Tibial nerve (tissue), 4 donors: ENCODE measurements around the gene SDK1.

Source experiments
- EP300 ChIP-seq, 2 donors: sonication (generic); formaldehyde crosslinking; IDR thresholded peaks; one replicate each; pipeline ENCODE4 v1.6.1; 2017; ENCODE audit warnings: antibody characterized with exemption in 2 of 2, mild to moderate bottlenecking in 1 of 2
- POLR2A ChIP-seq, 2 donors: fragments of 450-650 bp; IDR thresholded peaks; one replicate each; pipeline ENCODE4 v1.6.1; 2017; ENCODE audit warnings: antibody characterized with exemption in 2 of 2, mild to moderate bottlenecking in 2 of 2, moderate library complexity in 2 of 2
- TF ChIP-seq, protein P1 (sequence below), 5 experiments: fragments of 200-600 bp in 3 of 5; fragments of 450-650 bp in 2 of 5; sonication (generic) in 3 of 5; IDR thresholded peaks; one replicate each; pipeline ENCODE4 v1.5.1; 2016 to 2019; ENCODE audit warnings: antibody characterized with exemption in 5 of 5, mild to moderate bottlenecking in 3 of 5, moderate library complexity in 2 of 5

DNA sequence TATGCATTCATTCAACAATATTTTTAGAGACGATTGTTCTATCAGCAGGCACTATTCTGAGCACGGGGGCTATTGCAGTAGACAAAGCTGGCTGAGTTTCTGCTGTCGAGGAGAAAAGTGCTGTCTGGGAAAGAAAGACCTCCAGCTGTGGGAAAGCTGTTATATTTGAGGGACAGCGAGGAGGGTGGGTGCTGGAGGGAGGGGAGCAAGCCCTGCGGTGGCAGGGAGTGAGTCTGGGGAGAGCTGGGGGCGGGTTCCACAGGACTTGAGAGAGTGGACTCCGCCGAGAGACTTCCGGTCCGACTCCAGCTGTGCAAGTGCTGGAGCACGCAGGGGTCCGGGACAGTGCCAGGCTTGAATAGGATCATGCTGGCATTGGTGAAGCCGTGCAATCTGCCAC lies 778.9 kb downstream of the SDK1 start:
- TF ChIP-seq, protein P1, sequence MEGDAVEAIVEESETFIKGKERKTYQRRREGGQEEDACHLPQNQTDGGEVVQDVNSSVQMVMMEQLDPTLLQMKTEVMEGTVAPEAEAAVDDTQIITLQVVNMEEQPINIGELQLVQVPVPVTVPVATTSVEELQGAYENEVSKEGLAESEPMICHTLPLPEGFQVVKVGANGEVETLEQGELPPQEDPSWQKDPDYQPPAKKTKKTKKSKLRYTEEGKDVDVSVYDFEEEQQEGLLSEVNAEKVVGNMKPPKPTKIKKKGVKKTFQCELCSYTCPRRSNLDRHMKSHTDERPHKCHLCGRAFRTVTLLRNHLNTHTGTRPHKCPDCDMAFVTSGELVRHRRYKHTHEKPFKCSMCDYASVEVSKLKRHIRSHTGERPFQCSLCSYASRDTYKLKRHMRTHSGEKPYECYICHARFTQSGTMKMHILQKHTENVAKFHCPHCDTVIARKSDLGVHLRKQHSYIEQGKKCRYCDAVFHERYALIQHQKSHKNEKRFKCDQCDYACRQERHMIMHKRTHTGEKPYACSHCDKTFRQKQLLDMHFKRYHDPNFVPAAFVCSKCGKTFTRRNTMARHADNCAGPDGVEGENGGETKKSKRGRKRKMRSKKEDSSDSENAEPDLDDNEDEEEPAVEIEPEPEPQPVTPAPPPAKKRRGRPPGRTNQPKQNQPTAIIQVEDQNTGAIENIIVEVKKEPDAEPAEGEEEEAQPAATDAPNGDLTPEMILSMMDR (IDR thresholded peaks at IDR 0.05): no peak
- TF ChIP-seq POLR2A (IDR thresholded peaks at IDR 0.05) (no peak), EP300 (IDR thresholded peaks at IDR 0.05) (no peak)
